Nucleus accumbens (tissue), 56 donors: ENCODE measurements around the gene ZNF710.

Experiments
- DNase-seq, 56 donors: peaks; one replicate each; lab custom pipeline; 2025; lab: John Stamatoyannopoulos, UW

The ZNF710 gene

DNA sequence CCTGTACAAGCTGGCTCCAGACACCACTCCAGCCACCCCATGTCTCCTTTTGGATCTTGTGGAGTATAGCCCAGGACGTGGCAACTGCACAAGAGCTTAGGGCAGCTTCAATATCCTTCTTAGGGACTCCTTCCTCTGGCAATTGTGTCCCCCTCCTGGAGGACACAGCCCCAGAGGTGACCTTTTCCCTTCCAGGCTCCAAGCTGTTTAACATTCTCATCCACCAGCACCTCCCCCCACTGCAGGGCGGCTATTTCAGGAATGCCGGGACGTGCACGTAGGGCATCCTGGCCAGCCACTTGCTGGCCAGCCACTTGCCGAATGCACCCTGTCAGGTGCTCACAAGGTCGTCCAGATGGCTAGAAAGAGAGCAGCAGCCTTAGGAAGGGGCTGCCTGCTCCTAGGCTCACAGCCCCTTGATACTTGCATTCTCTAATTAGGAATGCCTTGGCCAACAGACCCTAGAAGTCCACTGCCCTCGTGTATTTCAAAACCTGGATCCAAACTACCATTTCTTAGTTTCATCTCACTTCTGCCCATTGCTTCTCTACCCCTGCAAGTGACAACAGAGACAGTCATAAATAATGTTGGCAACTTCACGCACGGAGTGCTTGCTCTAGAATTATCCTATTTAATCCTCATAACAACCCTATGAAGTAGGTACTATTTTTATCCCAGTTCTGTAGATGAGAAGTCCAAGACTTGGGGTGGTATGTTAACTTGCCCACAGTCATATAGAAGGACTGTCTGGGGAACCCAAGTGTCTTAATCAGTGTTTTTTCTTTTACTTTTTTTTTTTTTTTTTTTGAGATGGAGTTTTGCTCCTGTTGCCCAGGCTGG is 125.7 kb downstream of the ZNF710 start:
- DNase-seq, result no peak

DNA sequence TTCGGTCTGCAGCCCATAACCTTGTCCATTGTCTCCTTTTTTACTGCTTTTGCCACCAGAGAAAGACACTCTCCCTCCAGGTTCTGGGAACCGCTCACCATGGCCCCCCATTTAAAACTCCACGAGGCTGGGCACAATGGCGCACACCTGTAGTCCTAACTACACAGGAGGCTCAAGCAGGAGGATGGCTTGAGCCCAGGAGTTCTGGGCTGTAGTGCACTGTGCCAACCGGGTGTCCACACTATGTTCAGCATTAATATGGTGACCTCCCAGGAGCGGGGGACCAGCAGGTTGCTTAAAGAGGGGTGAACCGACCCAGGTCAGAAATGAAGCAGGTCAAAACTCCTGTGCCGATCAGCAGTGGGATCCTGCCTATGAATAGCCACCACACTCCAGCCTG is 129.2 kb downstream of the ZNF710 start:
- DNase-seq, result no peak
